ENCODE measurements around the gene ALK.

Gene ALK

GRCh38 chr2:29777161-29777560 lies 144.2 kb downstream of the ALK start:
- Histone ChIP-seq H3K27ac (ENCODE audit: low read depth, low read length) (no peak overlapping the region), H3K27me3 (ENCODE audit: control insufficient read depth, insufficient read depth, low read length) (no peaks in the 10 kb centered on the region), H3K36me3 (ENCODE audit: control insufficient read depth, insufficient read depth, low read length) (no peaks in the 10 kb centered on the region), H3K9ac (ENCODE audit: low read length) (no peak overlapping the region), H3K4me1 (ENCODE audit: control insufficient read depth, insufficient read depth, low read length) (no peaks in the 10 kb centered on the region), H3K4me3 (ENCODE audit: low read length) (no peak overlapping the region)

GRCh38 chr2:29776406-29776805 lies 145.0 kb downstream of the ALK start:
- H3K9ac ChIP-seq (ENCODE audit: low read length) = no peak overlapping the region
- no peaks in the 10 kb centered on the region for H3K27me3 ChIP-seq (ENCODE audit: control insufficient read depth, insufficient read depth, low read length)
- H3K36me3 ChIP-seq (ENCODE audit: control insufficient read depth, insufficient read depth, low read length) = no peaks in the 10 kb centered on the region

GRCh38 chr2:29775937-29776336 lies 145.4 kb downstream of the ALK start:
- Histone ChIP-seq H3K9ac (ENCODE audit: low read length) (no peak overlapping the region), H3K4me1 (ENCODE audit: control insufficient read depth, insufficient read depth, low read length) (no peaks in the 10 kb centered on the region), H3K4me3 (ENCODE audit: low read length) (no peak overlapping the region), H3K27ac (ENCODE audit: low read depth, low read length) (no peak overlapping the region), H3K27me3 (ENCODE audit: control insufficient read depth, insufficient read depth, low read length) (no peaks in the 10 kb centered on the region), H3K36me3 (ENCODE audit: control insufficient read depth, insufficient read depth, low read length) (no peaks in the 10 kb centered on the region)

More at GRCh38 chr2:29776406-29776805, 145.0 kb downstream of the ALK start:
- H3K27ac ChIP-seq (ENCODE audit: low read depth, low read length) = no peak overlapping the region
- no peak overlapping the region for H3K4me3 ChIP-seq (ENCODE audit: low read length)
- no peaks in the 10 kb centered on the region for H3K4me1 ChIP-seq (ENCODE audit: control insufficient read depth, insufficient read depth, low read length)

- Histone ChIP-seq H3K36me3 (ENCODE audit: control insufficient read depth, insufficient read depth, low read length) (no peaks in the 10 kb centered on the region), H3K4me1 (ENCODE audit: control insufficient read depth, insufficient read depth, low read length) (no peaks in the 10 kb centered on the region), H3K9ac (ENCODE audit: low read length) (no peak overlapping the region)
Observed at GRCh38 chr2:29774624-29775023, 146.8 kb downstream of the ALK start.

GRCh38 chr2:29770846-29771245 lies 150.5 kb downstream of the ALK start:
- Histone ChIP-seq H3K27me3 (ENCODE audit: control insufficient read depth, insufficient read depth, low read length) (no peaks in the 10 kb centered on the region), H3K9ac (ENCODE audit: low read length) (no peak overlapping the region), H3K36me3 (ENCODE audit: control insufficient read depth, insufficient read depth, low read length) (no peaks in the 10 kb centered on the region), H3K4me1 (ENCODE audit: control insufficient read depth, insufficient read depth, low read length) (peaks cover 5% of the 10 kb centered on the region), H3K4me3 (ENCODE audit: low read length) (no peak overlapping the region), H3K27ac (ENCODE audit: low read depth, low read length) (no peak overlapping the region)

More at GRCh38 chr2:29774624-29775023, 146.8 kb downstream of the ALK start:
- no peak overlapping the region for H3K27ac ChIP-seq (ENCODE audit: low read depth, low read length)
- H3K4me3 ChIP-seq (ENCODE audit: low read length) = no peak overlapping the region
- no peaks in the 10 kb centered on the region for H3K27me3 ChIP-seq (ENCODE audit: control insufficient read depth, insufficient read depth, low read length)

GRCh38 chr2:29769847-29770246 lies 151.5 kb downstream of the ALK start:
- peaks cover 5% of the 10 kb centered on the region for H3K4me1 ChIP-seq (ENCODE audit: control insufficient read depth, insufficient read depth, low read length)
- no peaks in the 10 kb centered on the region for H3K27me3 ChIP-seq (ENCODE audit: control insufficient read depth, insufficient read depth, low read length)
- no peak overlapping the region for H3K4me3 ChIP-seq (ENCODE audit: low read length)
- no peak overlapping the region for H3K27ac ChIP-seq (ENCODE audit: low read depth, low read length)
- no peak overlapping the region for H3K9ac ChIP-seq (ENCODE audit: low read length)
- no peaks in the 10 kb centered on the region for H3K36me3 ChIP-seq (ENCODE audit: control insufficient read depth, insufficient read depth, low read length)

GRCh38 chr2:29767606-29768335 lies 153.6 kb downstream of the ALK start:
- H3K4me3 ChIP-seq (ENCODE audit: low read length) = no peak overlapping the region
- H3K4me1 ChIP-seq (ENCODE audit: control insufficient read depth, insufficient read depth, low read length) = peaks cover 5% of the 10 kb centered on the region
- no peaks in the 10 kb centered on the region for H3K36me3 ChIP-seq (ENCODE audit: control insufficient read depth, insufficient read depth, low read length)
- H3K27me3 ChIP-seq (ENCODE audit: control insufficient read depth, insufficient read depth, low read length) = no peaks in the 10 kb centered on the region
- no peak overlapping the region for H3K27ac ChIP-seq (ENCODE audit: low read depth, low read length)
- no peak overlapping the region for H3K9ac ChIP-seq (ENCODE audit: low read length)

GRCh38 chr2:29766191-29766590 lies 155.2 kb downstream of the ALK start:
- H3K36me3 ChIP-seq (ENCODE audit: control insufficient read depth, insufficient read depth, low read length) = no peaks in the 10 kb centered on the region
- peaks cover 5% of the 10 kb centered on the region for H3K4me1 ChIP-seq (ENCODE audit: control insufficient read depth, insufficient read depth, low read length)
- no peak overlapping the region for H3K27ac ChIP-seq (ENCODE audit: low read depth, low read length)
- H3K4me3 ChIP-seq (ENCODE audit: low read length) = no peak overlapping the region
- no peaks in the 10 kb centered on the region for H3K27me3 ChIP-seq (ENCODE audit: control insufficient read depth, insufficient read depth, low read length)
- H3K9ac ChIP-seq (ENCODE audit: low read length) = no peak overlapping the region

- H3K27me3 ChIP-seq (ENCODE audit: control insufficient read depth, insufficient read depth, low read length) = no peaks in the 10 kb centered on the region
- no peak overlapping the region for H3K9ac ChIP-seq (ENCODE audit: low read length)
- peaks cover 5% of the 10 kb centered on the region for H3K4me1 ChIP-seq (ENCODE audit: control insufficient read depth, insufficient read depth, low read length)
- H3K4me3 ChIP-seq (ENCODE audit: low read length) = no peak overlapping the region
- no peaks in the 10 kb centered on the region for H3K36me3 ChIP-seq (ENCODE audit: control insufficient read depth, insufficient read depth, low read length)
- H3K27ac ChIP-seq (ENCODE audit: low read depth, low read length) = no peak overlapping the region
Observed at GRCh38 chr2:29765721-29766120, 155.7 kb downstream of the ALK start.

GRCh38 chr2:29763371-29763770 lies 158.0 kb downstream of the ALK start:
- Histone ChIP-seq H3K27me3 (ENCODE audit: control insufficient read depth, insufficient read depth, low read length) (no peaks in the 10 kb centered on the region), H3K4me1 (ENCODE audit: control insufficient read depth, insufficient read depth, low read length) (peaks cover 8% of the 10 kb centered on the region), H3K4me3 (ENCODE audit: low read length) (no peak overlapping the region), H3K36me3 (ENCODE audit: control insufficient read depth, insufficient read depth, low read length) (no peaks in the 10 kb centered on the region), H3K9ac (ENCODE audit: low read length) (no peak overlapping the region), H3K27ac (ENCODE audit: low read depth, low read length) (no peak overlapping the region)

GRCh38 chr2:29762239-29762638 lies 159.1 kb downstream of the ALK start:
- Histone ChIP-seq H3K27ac (ENCODE audit: low read depth, low read length) (no peak overlapping the region), H3K9ac (ENCODE audit: low read length) (no peak overlapping the region), H3K4me1 (ENCODE audit: control insufficient read depth, insufficient read depth, low read length) (peaks cover 3% of the 10 kb centered on the region), H3K36me3 (ENCODE audit: control insufficient read depth, insufficient read depth, low read length) (no peaks in the 10 kb centered on the region), H3K4me3 (ENCODE audit: low read length) (no peak overlapping the region), H3K27me3 (ENCODE audit: control insufficient read depth, insufficient read depth, low read length) (no peaks in the 10 kb centered on the region)

GRCh38 chr2:29761278-29761677 lies 160.1 kb downstream of the ALK start:
- Histone ChIP-seq H3K27ac (ENCODE audit: low read depth, low read length) (no peak overlapping the region), H3K4me1 (ENCODE audit: control insufficient read depth, insufficient read depth, low read length) (peaks cover 3% of the 10 kb centered on the region), H3K9ac (ENCODE audit: low read length) (no peak overlapping the region), H3K27me3 (ENCODE audit: control insufficient read depth, insufficient read depth, low read length) (no peaks in the 10 kb centered on the region), H3K36me3 (ENCODE audit: control insufficient read depth, insufficient read depth, low read length) (no peaks in the 10 kb centered on the region), H3K4me3 (ENCODE audit: low read length) (no peak overlapping the region)

- H3K4me1 ChIP-seq (ENCODE audit: control insufficient read depth, insufficient read depth, low read length) = peaks cover 3% of the 10 kb centered on the region
- H3K9ac ChIP-seq (ENCODE audit: low read length) = no peak overlapping the region
- H3K4me3 ChIP-seq (ENCODE audit: low read length) = no peak overlapping the region
- H3K27ac ChIP-seq (ENCODE audit: low read depth, low read length) = no peak overlapping the region
- no peaks in the 10 kb centered on the region for H3K36me3 ChIP-seq (ENCODE audit: control insufficient read depth, insufficient read depth, low read length)
- H3K27me3 ChIP-seq (ENCODE audit: control insufficient read depth, insufficient read depth, low read length) = no peaks in the 10 kb centered on the region
Observed at GRCh38 chr2:29760008-29760407, 161.4 kb downstream of the ALK start.
